ENCODE measurements around the gene LAMTOR2.

DNA sequence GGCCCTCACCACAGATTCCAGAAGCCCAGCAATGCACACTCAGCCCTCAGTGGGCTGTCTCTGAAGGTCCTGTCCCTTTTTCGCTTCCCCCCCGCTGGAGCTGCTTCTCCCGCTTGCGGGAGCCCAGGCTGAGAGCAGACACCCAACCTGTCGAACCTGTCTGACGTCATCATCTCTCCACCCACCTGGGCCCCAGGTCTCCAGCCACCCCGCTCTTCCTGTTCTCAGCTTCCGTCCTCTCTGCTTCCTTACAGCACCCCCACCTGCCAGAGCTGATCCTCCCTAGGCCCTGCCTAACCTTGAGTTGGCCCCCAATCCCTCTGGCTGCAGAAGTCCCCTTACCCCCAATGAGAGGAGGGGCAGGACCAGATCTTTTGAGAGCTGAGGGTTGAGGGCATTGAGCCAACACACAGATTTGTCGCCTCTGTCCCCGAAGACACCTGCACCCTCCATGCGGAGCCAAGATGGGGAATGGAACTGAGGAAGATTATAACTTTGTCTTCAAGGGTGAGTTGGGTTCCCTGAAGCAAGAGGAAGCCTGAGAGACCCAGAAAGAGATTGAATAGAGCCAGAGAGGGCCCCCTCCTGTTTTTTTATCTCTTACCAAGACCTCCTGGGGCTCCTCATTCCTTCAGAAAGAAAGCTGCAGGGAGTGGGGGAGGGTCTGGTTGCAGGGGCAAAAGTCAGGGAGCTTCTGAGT, 6.5 kb downstream of the LAMTOR2 start, which contains the start of gene RAB25:
- TF ChIP-seq, protein P1, sequence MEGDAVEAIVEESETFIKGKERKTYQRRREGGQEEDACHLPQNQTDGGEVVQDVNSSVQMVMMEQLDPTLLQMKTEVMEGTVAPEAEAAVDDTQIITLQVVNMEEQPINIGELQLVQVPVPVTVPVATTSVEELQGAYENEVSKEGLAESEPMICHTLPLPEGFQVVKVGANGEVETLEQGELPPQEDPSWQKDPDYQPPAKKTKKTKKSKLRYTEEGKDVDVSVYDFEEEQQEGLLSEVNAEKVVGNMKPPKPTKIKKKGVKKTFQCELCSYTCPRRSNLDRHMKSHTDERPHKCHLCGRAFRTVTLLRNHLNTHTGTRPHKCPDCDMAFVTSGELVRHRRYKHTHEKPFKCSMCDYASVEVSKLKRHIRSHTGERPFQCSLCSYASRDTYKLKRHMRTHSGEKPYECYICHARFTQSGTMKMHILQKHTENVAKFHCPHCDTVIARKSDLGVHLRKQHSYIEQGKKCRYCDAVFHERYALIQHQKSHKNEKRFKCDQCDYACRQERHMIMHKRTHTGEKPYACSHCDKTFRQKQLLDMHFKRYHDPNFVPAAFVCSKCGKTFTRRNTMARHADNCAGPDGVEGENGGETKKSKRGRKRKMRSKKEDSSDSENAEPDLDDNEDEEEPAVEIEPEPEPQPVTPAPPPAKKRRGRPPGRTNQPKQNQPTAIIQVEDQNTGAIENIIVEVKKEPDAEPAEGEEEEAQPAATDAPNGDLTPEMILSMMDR (conservative IDR thresholded peaks at IDR 0.05) = no peak
- no peak; the same call in 1 of the 2 replicates for TF ChIP-seq ZFX (IDR thresholded peaks at IDR 0.05)

Data from C4-2B (cell line).